D721Med (cell line): ENCODE measurements around the gene RPL36A.
A peak's percentile ranks its signal among the peaks of the same experiment; 100 is the strongest.

Experiments used
- DNase-seq: peaks from one replicate; pipeline ENCODE4 v3.0.0; 2011; ENCODE audit warnings: low spot score; ENCODE audit not compliant: insufficient read length
- FAIRE-seq: peaks from 2 replicates; lab custom pipeline; 2011; peaks lifted over from hg19 to GRCh38; lab: Jason Lieb, UNC
- TF ChIP-seq, protein P1 (sequence below): IDR thresholded peaks from 2 replicates; pipeline ENCODE4 v1.5.1; 2012; ENCODE audit warnings: mild to moderate bottlenecking, control low read depth; ENCODE audit not compliant: insufficient read depth; ENCODE audit errors: missing control alignments

The RPL36A gene

DNA sequence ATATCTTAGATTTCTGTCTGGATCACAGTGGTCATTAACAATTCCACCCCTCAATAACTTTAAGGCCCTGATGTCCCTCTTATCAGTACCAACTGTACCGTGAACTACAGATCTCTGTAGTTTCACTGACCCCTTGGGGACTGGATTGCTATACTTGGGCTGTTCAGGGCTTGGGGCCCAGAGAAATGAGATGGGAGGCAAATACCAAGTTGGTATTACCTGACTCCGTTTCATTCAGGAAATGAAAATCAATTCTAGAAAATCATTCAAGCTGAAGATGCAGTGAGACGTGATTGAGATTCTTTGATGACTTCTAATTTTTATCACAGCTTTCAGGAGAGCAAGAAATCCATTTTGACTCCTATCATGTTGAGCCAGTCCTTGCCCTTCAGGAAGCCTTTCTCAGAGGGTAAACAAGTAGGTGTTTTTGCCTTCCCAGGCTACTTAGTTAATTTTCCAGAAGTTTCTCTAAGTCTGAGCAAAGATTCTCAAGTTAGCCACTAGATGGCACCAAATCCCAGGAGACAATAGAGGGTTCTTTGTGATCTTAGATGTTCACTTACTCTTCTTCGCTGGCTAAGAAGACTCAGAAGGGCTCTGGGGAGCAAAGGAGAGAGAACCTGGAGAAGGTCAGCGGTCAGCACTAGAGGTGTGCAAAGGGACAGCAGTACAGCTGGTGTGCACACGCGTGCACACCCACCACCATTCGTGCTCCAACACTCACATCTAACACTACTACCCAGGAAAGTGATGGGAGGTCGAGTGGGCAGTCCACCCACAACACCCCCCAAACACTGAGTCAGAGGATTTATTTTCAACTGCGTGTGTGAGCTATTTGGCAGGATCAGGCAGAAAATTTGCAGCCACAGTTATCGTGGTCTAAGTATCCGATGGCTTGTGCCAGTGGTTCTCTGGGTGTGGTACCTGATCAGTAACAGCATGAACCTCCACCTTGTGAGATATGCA lies 24.7 kb downstream of the RPL36A start:
- FAIRE-seq: no peak
- TF ChIP-seq, protein P1, sequence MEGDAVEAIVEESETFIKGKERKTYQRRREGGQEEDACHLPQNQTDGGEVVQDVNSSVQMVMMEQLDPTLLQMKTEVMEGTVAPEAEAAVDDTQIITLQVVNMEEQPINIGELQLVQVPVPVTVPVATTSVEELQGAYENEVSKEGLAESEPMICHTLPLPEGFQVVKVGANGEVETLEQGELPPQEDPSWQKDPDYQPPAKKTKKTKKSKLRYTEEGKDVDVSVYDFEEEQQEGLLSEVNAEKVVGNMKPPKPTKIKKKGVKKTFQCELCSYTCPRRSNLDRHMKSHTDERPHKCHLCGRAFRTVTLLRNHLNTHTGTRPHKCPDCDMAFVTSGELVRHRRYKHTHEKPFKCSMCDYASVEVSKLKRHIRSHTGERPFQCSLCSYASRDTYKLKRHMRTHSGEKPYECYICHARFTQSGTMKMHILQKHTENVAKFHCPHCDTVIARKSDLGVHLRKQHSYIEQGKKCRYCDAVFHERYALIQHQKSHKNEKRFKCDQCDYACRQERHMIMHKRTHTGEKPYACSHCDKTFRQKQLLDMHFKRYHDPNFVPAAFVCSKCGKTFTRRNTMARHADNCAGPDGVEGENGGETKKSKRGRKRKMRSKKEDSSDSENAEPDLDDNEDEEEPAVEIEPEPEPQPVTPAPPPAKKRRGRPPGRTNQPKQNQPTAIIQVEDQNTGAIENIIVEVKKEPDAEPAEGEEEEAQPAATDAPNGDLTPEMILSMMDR: peak; percentile 47
- DNase-seq: no peak

DNA sequence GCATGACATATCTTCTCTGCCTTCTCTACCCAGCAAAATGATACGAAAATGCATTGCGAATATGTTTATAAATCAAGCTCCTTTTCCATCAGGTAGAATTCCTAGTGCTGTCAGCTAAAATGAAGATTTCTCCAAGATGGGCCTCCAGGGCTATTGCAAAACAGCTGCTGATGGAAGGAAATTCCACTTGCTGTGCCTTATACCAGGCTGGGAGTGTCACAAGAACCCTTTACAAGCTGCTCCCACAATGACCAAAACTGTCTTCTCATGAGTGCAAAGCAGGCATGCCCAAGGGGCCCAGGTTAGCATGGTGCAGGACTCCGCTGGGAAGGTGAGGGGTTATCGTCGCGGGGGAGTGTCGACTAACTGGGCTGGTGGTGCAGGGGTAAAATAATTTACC lies 25.9 kb downstream of the RPL36A start:
- TF ChIP-seq, protein P1: no peak
- no peak for DNase-seq
- no peak for FAIRE-seq

DNA sequence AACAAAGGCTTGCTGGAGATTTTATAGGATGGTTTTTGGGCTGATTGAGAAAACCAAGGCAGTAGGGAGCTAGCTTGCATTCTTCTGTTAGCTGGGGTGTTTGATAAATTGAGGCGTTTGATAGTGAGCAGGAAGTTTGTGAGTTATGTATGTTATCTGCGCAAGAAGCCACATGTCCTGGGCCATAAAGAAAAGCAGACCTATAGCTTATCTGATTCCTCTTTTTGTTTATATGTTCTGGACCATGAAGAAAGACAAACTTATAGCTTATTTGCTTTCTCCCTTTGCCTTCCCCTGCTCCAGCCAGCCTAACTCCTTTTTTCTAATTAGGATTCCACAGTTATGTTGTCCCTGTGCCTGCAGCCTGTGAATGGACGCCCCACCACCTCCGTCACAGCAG lies 26.4 kb downstream of the RPL36A start:
- TF ChIP-seq, protein P1: no peak
- FAIRE-seq: no peak
- no peak for DNase-seq

DNA sequence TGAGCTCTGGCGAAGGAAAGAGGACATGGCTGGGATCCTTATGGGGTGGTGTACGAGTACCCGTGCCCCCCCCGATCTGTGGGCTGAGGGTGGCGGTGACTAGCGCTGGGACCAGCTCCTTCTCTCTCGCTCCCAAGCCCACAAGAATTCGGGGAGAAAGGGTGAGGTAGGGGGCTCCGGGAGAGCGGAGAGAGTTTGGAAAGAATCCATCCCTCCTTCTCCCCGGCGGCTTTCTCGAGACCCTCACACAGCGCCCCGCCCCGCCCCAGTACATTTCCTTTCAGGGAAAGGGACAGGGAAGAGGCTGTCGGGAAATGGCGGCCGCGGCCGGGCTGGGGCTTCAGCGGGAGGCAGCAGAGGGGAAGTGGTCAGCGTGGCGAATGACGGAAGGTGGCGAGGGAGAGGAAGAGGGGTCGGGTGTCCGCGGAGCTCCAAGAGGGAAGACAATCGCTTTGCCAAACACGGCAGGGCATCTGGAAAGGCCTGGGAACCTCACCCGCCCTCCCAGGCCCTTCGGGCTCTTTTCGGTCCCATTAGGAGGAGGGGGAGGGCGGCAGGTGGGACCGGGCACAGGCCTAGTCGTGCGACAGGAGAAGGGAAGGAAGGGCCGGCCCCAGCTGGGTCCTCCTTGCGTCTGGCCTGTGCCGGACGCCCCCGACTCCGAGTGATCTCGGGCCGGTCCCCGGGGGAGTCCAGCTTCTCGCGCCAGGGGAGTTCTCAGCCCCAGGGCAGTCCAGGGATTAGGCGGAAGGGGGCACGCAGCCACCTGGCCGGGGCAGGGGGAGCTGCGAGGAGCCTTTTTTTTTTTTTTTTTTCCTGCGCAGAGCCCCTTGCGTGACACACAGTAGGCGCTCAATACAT lies 27.4 kb downstream of the RPL36A start:
- TF ChIP-seq, protein P1: no peak
- DNase-seq: no peak
- no peak for FAIRE-seq

DNA sequence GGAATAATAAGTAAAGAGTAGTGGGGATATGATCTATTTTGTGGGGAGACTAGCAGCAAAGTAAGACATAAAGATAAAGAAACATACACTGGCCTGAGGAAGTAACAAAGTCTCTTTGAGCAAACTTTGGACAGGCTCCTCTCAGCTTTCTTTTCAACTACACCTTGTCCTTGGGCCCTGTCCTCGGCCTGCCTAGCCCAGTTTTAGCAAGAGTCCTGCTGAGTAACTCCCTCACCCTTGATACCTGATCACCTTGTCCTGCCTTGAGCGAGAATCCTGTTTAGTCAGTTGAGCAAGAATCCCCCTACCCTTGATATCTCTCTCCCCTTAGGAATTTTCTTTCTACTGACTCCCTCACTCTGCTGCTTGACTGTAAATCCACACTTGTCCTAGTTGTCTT lies 28.7 kb downstream of the RPL36A start:
- no peak for FAIRE-seq

DNA sequence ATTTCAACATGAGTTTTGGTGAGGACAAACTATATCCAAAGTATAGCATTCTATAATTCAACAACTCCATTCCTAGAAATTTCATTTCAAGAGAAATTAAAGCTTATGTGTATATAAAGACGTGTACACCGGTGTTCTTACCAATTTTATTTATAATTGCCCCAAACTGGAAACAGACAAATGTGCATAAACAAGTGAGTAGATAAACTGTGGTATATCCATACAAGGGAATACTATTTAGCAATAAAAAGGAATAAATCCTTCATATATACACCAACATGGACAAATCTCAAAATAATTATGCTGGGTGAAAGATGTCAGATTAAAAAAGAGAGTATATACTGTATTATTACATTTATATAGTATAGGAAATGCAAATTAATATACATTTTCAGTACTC lies 37.1 kb downstream of the RPL36A start:
- no peak for DNase-seq
- FAIRE-seq: no peak
- TF ChIP-seq, protein P1: no peak

More for the DNA sequence above, 28.7 kb downstream of the RPL36A start:
- TF ChIP-seq, protein P1: no peak
- DNase-seq: no peak
